ENCODE data around the gene SLC6A1. TPM values are rescaled to one million over a fixed set of nuclear protein-coding genes. Genes with fewer than 3 reads are reported as not detected.

Gene SLC6A1
- total RNA-seq, 1 experiment from 2014 or later: not detected

DNA sequence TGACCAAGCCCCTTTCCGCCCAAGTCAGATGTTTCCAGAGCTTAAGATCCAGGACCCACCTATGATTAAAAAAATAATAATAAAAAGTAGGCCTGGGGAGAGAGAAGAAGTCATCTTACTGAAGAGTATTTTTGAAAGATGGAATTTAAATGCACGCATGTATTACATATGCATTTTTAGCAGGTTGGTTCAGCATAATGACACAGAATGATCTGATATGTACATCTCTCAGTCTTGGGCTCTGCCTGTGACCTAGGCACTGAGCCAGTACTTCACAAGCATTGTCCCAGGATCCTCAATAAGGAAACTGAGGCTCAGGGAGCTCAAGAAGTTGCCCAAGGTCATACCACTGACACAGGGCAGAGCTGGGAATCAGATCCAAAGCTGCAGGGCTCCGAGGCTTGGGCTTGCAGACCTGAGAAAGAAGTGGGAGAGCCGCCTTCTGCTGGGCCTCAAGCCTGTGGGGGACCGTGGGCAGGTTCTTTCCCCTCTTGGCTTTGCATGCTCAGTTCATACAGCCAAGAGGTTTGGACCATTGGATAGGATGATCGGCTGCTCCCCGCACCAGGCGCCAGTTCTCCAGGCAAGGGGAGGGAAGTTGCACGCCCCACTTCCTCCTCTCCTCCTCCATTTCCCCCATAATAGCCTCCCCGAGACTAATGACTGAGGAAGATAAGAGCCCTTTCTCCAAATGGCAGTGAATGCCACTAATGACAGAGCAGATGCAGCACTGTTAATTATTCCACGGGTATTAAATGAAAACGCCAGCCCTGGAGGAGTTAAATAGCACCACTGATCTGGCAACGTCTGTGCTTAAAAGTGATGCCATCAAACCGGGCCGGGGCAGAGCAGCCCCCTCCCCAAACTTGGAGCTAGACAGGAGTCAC lies 6.9 kb downstream of the SLC6A1 start:
- no peaks in the 10 kb centered on the region for H3K9me3 Mint-ChIP-seq (ENCODE audit: unreplicated experiment)
- H3K27me3 Mint-ChIP-seq (ENCODE audit: insufficient read depth, unreplicated experiment): peaks cover 21% of the 10 kb centered on the region
- H3K4me3 ChIP-seq (ENCODE audit: low read depth, low read length): no peak overlapping the region
- DNase-seq: no peak
- BruUV-seq (replicated peaks): no TSS peak
- no peaks in the 10 kb centered on the region for H3K4me1 Mint-ChIP-seq (ENCODE audit: low read depth, unreplicated experiment)
- no peaks in the 10 kb centered on the region for H3K4me1 ChIP-seq
- no peak overlapping the region for H3K27ac Mint-ChIP-seq (ENCODE audit: unreplicated experiment)
- no peaks in the 10 kb centered on the region for H3K36me3 ChIP-seq (ENCODE audit: control insufficient read depth, insufficient read depth, low read length)
- H3K4me3 Mint-ChIP-seq (ENCODE audit: unreplicated experiment): no peak overlapping the region
- ChIA-PET POLR2A (no interaction called here), CTCF (no interaction called here)
- TF ChIP-seq, protein P1, sequence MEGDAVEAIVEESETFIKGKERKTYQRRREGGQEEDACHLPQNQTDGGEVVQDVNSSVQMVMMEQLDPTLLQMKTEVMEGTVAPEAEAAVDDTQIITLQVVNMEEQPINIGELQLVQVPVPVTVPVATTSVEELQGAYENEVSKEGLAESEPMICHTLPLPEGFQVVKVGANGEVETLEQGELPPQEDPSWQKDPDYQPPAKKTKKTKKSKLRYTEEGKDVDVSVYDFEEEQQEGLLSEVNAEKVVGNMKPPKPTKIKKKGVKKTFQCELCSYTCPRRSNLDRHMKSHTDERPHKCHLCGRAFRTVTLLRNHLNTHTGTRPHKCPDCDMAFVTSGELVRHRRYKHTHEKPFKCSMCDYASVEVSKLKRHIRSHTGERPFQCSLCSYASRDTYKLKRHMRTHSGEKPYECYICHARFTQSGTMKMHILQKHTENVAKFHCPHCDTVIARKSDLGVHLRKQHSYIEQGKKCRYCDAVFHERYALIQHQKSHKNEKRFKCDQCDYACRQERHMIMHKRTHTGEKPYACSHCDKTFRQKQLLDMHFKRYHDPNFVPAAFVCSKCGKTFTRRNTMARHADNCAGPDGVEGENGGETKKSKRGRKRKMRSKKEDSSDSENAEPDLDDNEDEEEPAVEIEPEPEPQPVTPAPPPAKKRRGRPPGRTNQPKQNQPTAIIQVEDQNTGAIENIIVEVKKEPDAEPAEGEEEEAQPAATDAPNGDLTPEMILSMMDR (IDR thresholded peaks at IDR 0.05; ENCODE audit: insufficient read depth in 1 of 2, low read depth in 1 of 2, low read length in 1 of 2, severe bottlenecking in 1 of 2, unreplicated experiment in 1 of 2): no peak
- no peaks in the 10 kb centered on the region; the same call in none of the 2 replicates for H3K27me3 ChIP-seq (replicated peaks; ENCODE audit: control insufficient read depth, insufficient read depth, low read length)
- intact Hi-C loops (cut with micrococcal nuclease; ENCODE audit: unreplicated experiment): no loop called here
- H3K9me3 ChIP-seq: no peaks in the 10 kb centered on the region
- no peaks in the 10 kb centered on the region for H3K36me3 Mint-ChIP-seq (ENCODE audit: insufficient read depth, unreplicated experiment)

DNA sequence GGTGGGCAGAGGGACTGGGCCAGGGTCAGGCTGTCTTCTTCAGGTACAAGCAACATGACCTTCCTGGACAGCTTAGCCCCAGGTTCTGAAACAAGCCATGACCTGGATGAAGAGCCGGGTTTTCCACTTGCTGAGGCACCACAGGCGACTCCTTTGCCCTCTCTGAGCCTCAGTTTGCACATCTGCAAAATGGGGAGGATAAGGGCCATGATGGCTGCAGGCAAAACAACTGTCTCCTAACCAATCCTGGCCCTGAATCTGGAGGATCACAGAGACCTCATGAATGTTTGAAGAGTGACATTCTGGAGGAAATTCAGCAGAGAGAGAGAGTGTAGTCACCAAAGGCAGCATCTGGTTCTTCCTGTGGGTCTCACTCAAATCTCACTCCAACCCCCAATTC lies 8.0 kb downstream of the SLC6A1 start:
- DNase-seq: no peak
- Mint-ChIP-seq H3K4me1 (ENCODE audit: low read depth, unreplicated experiment) (no peaks in the 10 kb centered on the region), H3K9me3 (ENCODE audit: unreplicated experiment) (no peaks in the 10 kb centered on the region), H3K27me3 (ENCODE audit: insufficient read depth, unreplicated experiment) (peaks cover 18% of the 10 kb centered on the region), H3K4me3 (ENCODE audit: unreplicated experiment) (no peak overlapping the region), H3K27ac (ENCODE audit: unreplicated experiment) (no peak overlapping the region), H3K36me3 (ENCODE audit: insufficient read depth, unreplicated experiment) (no peaks in the 10 kb centered on the region)
- BruUV-seq (replicated peaks): no TSS peak
- intact Hi-C loops (cut with micrococcal nuclease; ENCODE audit: unreplicated experiment): no loop called here
- Histone ChIP-seq H3K4me1 (no peaks in the 10 kb centered on the region), H3K4me3 (ENCODE audit: low read depth, low read length) (no peak overlapping the region), H3K36me3 (ENCODE audit: control insufficient read depth, insufficient read depth, low read length) (no peaks in the 10 kb centered on the region), H3K27me3 (replicated peaks; ENCODE audit: control insufficient read depth, insufficient read depth, low read length) (no peaks in the 10 kb centered on the region; the same call in none of the 2 replicates), H3K9me3 (no peaks in the 10 kb centered on the region)
- CTCF ChIA-PET: no interaction called here
- POLR2A ChIA-PET: no interaction called here
- TF ChIP-seq, protein P1 (IDR thresholded peaks at IDR 0.05; ENCODE audit: insufficient read depth in 1 of 2, low read depth in 1 of 2, low read length in 1 of 2, severe bottlenecking in 1 of 2, unreplicated experiment in 1 of 2): no peak

DNA sequence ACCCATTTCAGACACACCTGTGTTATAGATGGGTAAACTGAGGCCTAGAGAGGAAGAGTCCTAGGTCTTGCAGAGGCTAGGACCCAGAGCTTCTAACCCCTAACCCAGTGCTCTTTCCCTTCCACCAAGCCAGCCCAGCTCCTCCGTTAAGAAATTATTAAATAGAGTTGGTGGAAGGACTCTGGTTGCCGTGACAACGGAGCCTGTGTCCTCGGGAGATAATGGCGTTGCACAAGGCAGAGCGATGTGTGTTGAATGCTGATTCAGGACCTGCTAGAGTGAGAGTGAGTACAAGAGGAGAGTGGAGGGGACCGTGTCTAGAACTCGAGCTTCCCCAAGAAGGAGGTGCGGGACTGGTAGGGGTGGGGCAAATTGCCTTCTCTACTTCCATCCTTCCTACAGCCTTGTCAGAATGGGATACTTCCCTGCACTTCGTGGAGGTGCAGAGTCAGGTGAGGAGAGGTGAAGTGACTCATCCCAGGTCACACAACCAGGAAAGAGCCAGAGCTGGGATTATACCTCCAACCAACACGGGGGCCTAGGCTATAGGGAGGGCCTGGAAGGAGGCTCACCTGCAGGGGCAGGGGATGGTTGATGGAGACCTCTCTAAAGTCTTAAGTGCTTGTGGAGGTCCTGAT lies 8.6 kb downstream of the SLC6A1 start:
- peak in 1 of 2 experiments; percentile 5 for DNase-seq
- no peaks in the 10 kb centered on the region for H3K4me1 ChIP-seq
- no peaks in the 10 kb centered on the region; the same call in none of the 2 replicates for H3K27me3 ChIP-seq (replicated peaks; ENCODE audit: control insufficient read depth, insufficient read depth, low read length)
- POLR2A ChIA-PET: no interaction called here
- no TSS peak for BruUV-seq (replicated peaks)
- H3K36me3 ChIP-seq (ENCODE audit: control insufficient read depth, insufficient read depth, low read length): no peaks in the 10 kb centered on the region
- H3K4me1 Mint-ChIP-seq (ENCODE audit: low read depth, unreplicated experiment): no peaks in the 10 kb centered on the region
- no peak overlapping the region for H3K4me3 Mint-ChIP-seq (ENCODE audit: unreplicated experiment)
- CTCF ChIA-PET: no interaction called here
- H3K27ac Mint-ChIP-seq (ENCODE audit: unreplicated experiment): no peak overlapping the region
- intact Hi-C loops (cut with micrococcal nuclease; ENCODE audit: unreplicated experiment): no loop called here
- no peaks in the 10 kb centered on the region for H3K9me3 Mint-ChIP-seq (ENCODE audit: unreplicated experiment)
- no peaks in the 10 kb centered on the region for H3K36me3 Mint-ChIP-seq (ENCODE audit: insufficient read depth, unreplicated experiment)
- TF ChIP-seq, protein P1 (IDR thresholded peaks at IDR 0.05; ENCODE audit: insufficient read depth in 1 of 2, low read depth in 1 of 2, low read length in 1 of 2, severe bottlenecking in 1 of 2, unreplicated experiment in 1 of 2): no peak
- peaks cover 19% of the 10 kb centered on the region for H3K27me3 Mint-ChIP-seq (ENCODE audit: insufficient read depth, unreplicated experiment)
- H3K4me3 ChIP-seq (ENCODE audit: low read depth, low read length): no peak overlapping the region
- H3K9me3 ChIP-seq: no peaks in the 10 kb centered on the region
